Thoracic aorta (tissue), 2 donors: Measurements from ENCODE around the gene DIP2C. TPM values are rescaled to one million over a fixed set of nuclear protein-coding genes. Genes with fewer than 3 reads are reported as not detected.
A peak's percentile ranks its signal among the peaks of the same experiment; 100 is the strongest.
"Not testable (repeated sequence)": the region's sequence is repeated elsewhere in the genome, so short reads cannot be mapped to it uniquely, and the experiment has no call there.

Experiments used
- ATAC-seq: fragments of 150-250 bp; one replicate; pipeline ENCODE4 v1.8.0; 2017; ENCODE audit warnings: low read depth; ENCODE audit not compliant: insufficient number of reproducible peaks, low FRiP score
- DNase-seq: peaks from one replicate; pipeline ENCODE4 v3.0.0-alpha.2; 2020; ENCODE audit warnings: low spot score
- H3K27ac ChIP-seq, 2 donors: fragments of 200-600 bp; sonication (generic); 1 replicate in 1 of 2; 2 replicates in 1 of 2; pipeline ENCODE4 v1.5.1; 2016; ENCODE audit warnings: mild to moderate bottlenecking in 2 of 2, moderate library complexity in 2 of 2
- H3K27me3 ChIP-seq: fragments of 200-600 bp; sonication (generic); replicated peaks from 2 replicates; pipeline ENCODE4 v1.6.0; 2016; ENCODE audit warnings: mild to moderate bottlenecking; ENCODE audit not compliant: insufficient read depth
- H3K36me3 ChIP-seq: fragments of 200-600 bp; sonication (generic); one replicate; pipeline ENCODE4 v1.5.1; 2016
- H3K4me1 ChIP-seq, 2 donors: fragments of 200-600 bp; sonication (generic); 1 replicate in 1 of 2; 2 replicates in 1 of 2; pipeline versions ENCODE4 v1.5.1 to v1.6.0; 2016; ENCODE audit warnings: low read depth in 2 of 2, mild to moderate bottlenecking in 1 of 2; ENCODE audit not compliant: control insufficient read depth in 1 of 2
- H3K4me3 ChIP-seq: fragments of 200-600 bp; sonication (generic); 2 replicates; pipeline ENCODE4 v1.5.1; 2016; ENCODE audit warnings: mild to moderate bottlenecking
- H3K9me3 ChIP-seq: fragments of 200-600 bp; sonication (generic); 2 replicates; pipeline ENCODE4 v1.5.1; 2016
- total RNA-seq, 2 donors: library from RNA; depleted of rRNA; stranded (reverse); fragments of >200 nt; gene quantifications; one replicate each; pipeline versions ENCODE4 v1.1.0 to v1.2.3, GENCODE V29; 2016
- TF ChIP-seq, protein P1 (sequence below): fragments of 200-600 bp; sonication (generic); IDR thresholded peaks from one replicate; pipeline ENCODE4 v1.5.1; 2019; ENCODE audit warnings: antibody characterized with exemption

The DIP2C gene
- total RNA-seq, 2 donors from 2014 or later: 36.8 to 44.0 TPM

DNA sequence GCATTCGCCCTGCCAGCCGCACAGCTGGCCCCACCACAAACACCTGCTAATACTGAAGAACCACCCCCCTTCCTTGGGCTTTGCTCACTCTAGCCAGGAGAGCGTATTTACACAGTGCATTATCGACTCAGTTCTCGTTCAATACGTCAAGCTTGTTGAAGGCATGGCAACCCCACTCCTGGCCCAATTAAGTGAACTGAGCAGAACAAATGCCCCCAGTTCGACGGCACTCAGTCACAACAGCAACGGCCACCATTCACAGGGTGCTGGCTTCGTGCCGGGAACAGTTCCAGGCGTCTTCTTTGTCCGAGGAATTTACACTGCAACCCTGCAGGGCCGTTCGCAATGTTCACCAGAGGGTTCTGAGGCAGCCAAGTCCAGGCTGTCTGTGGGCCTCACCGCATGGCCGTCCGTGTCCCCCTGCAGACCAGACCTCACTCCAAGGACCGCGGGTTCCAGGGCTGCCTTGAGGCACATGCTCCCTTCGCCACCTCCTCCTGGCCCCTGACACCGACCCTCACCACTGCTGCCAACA lies 175.3 kb downstream of the DIP2C start:
- Histone ChIP-seq H3K4me3 (no peak overlapping the region), H3K36me3 (no peaks in the 10 kb centered on the region), H3K4me1 (peaks cover 9 to 38% of the 10 kb centered on the region in 2 donors), H3K9me3 (no peaks in the 10 kb centered on the region), H3K27me3 (no peaks in the 10 kb centered on the region), H3K27ac (no peak overlapping the region)
- TF ChIP-seq, protein P1, sequence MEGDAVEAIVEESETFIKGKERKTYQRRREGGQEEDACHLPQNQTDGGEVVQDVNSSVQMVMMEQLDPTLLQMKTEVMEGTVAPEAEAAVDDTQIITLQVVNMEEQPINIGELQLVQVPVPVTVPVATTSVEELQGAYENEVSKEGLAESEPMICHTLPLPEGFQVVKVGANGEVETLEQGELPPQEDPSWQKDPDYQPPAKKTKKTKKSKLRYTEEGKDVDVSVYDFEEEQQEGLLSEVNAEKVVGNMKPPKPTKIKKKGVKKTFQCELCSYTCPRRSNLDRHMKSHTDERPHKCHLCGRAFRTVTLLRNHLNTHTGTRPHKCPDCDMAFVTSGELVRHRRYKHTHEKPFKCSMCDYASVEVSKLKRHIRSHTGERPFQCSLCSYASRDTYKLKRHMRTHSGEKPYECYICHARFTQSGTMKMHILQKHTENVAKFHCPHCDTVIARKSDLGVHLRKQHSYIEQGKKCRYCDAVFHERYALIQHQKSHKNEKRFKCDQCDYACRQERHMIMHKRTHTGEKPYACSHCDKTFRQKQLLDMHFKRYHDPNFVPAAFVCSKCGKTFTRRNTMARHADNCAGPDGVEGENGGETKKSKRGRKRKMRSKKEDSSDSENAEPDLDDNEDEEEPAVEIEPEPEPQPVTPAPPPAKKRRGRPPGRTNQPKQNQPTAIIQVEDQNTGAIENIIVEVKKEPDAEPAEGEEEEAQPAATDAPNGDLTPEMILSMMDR: no peak
- ATAC-seq (no peak), DNase-seq (peak; percentile 19)

DNA sequence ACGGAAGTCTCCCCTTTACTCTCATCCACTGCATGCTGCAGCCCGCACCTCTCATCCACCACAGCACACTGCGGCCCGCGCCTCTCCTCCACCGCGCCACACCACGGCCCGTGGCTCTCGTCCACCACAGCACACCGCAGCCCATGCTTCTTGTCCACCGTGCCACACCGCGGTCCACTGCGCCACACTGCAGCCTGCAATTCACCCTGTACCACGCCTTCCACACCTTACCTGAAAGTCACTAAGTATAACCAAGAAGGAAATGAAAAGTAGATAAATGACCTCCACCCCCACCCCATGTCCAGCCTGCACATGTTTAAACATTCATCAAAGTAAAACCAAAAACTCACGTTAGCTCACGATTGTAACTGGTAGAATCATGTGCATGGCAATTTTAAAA lies 176.1 kb downstream of the DIP2C start:
- TF ChIP-seq, protein P1: no peak
- no peaks in the 10 kb centered on the region for H3K36me3 ChIP-seq
- H3K4me1 ChIP-seq: peaks cover 9 to 38% of the 10 kb centered on the region in 2 donors
- no peaks in the 10 kb centered on the region for H3K27me3 ChIP-seq
- no peak overlapping the region for H3K4me3 ChIP-seq
- DNase-seq (no peak), ATAC-seq (no peak)
- no peak overlapping the region for H3K27ac ChIP-seq
- H3K9me3 ChIP-seq: no peaks in the 10 kb centered on the region

DNA sequence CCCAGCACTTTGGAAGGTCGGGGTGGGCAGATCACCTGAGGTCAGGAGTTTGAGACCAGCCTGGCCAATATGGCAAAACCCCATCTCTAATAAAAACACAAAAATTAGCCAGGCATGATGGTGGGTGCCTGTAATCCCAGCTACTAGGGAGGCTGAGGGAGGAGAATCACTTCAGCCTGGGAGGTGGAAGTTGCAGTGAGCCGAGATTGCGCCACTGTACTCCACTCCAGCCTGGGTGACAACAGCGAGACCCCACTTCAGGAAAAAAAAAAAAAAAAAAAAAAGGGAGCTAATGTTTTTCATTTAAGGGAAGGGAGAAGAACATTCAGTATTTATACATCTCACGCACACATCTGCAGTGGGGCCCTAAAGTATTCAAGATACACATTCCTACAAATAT lies 176.8 kb downstream of the DIP2C start:
- not testable (repeated sequence) for H3K36me3 ChIP-seq, H3K9me3 ChIP-seq, DNase-seq, H3K4me3 ChIP-seq, ATAC-seq, H3K27me3 ChIP-seq, H3K27ac ChIP-seq
- peaks cover 9 to 38% of the 10 kb centered on the region in 2 donors for H3K4me1 ChIP-seq

DNA sequence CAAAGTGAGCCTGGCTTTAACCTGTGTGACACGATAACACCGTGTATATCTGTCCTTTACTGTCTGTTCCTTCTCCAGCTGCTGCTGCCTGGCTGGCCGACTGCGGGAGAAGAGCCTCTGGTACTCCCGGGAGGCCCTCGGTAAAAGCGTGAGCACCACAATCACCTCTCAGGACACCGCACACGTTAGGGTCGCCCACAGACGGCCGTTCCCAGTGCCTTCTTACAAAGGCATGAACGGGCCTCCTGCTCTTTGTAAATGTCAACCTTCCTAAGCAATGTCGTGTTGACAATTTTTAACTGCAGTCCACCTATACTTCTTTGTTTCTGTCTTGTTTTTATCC lies 177.6 kb downstream of the DIP2C start:
- Histone ChIP-seq H3K36me3 (no peaks in the 10 kb centered on the region), H3K9me3 (no peaks in the 10 kb centered on the region), H3K27me3 (no peaks in the 10 kb centered on the region), H3K4me1 (peaks cover 9 to 34% of the 10 kb centered on the region in 2 donors), H3K4me3 (no peak overlapping the region), H3K27ac (no peak overlapping the region)
- DNase-seq: no peak
- no peak for ATAC-seq
- TF ChIP-seq, protein P1: no peak

DNA sequence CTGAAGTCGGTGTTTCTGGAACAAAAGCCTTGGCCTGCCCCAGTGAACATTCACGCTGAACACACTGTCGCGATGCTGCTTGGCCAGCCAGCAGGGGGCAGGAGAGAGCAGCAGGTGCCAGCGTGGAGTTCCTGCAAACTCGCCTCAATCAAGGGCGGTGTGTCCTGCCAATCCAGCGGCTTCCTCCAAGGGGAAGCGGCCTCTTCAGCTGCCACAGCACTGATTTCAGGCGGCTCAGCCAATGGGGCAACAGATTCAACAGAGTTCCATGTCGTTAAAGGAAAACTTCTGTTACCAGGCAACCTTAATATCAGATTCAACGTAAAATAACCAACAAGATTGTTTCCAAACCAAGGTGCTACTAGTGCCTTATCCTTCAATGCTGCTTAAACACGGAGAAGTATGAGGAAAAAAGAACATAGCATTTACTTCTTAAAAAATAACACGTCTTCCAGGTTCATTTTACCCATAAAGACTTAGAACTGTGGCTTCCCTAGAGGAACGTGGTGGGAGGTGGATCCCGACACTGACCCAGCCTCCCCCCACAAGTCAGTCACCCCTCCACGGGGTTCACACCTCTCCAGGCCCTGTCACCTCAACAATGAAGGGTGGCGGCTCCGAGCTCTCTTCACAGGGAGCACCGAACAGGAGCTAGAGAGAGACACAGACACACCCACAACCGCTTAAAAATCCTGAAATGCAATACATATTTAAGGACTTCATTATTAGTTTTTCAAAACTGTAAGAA lies 178.2 kb downstream of the DIP2C start:
- DNase-seq (peak; percentile 60), ATAC-seq (peak; percentile 61)
- H3K9me3 ChIP-seq: no peaks in the 10 kb centered on the region
- no peaks in the 10 kb centered on the region for H3K27me3 ChIP-seq
- H3K4me3 ChIP-seq: no peak overlapping the region
- TF ChIP-seq, protein P1: peak; percentile 95
- H3K36me3 ChIP-seq: no peaks in the 10 kb centered on the region
- no peak overlapping the region for H3K27ac ChIP-seq
- H3K4me1 ChIP-seq: peaks cover 9 to 34% of the 10 kb centered on the region in 2 donors
